Panc1 (cell line): ENCODE data around the gene GRB7. TPM values are rescaled to one million over a fixed set of nuclear protein-coding genes. Genes with fewer than 3 reads are reported as not detected.

ENCODE experiments used
- ATAC-seq: fragments of 200-7000 bp; cut with Tn5 transposase; 2 replicates; pipeline ENCODE4 v1.9.1; 2020; ENCODE audit warnings: mild to moderate bottlenecking, moderate library complexity
- BruUV-seq: library from RNA; stranded (reverse); fragments of 400-500 nt; replicated peaks from 2 replicates; lab custom pipeline; 2021; lab: Mats Ljungman, UMichigan
- CTCF ChIA-PET: fragments of 300-600 bp; sonication (Branson Sonifier 250); formaldehyde crosslinking; loops from one replicate; lab custom pipeline; 2022; ENCODE audit warnings: antibody characterized with exemption; lab: Charles Lee
- POLR2A ChIA-PET: fragments of 300-600 bp; sonication (Branson Sonifier 250); formaldehyde crosslinking; loops from one replicate; lab custom pipeline; 2022; ENCODE audit warnings: antibody characterized with exemption; lab: Charles Lee
- DNase-seq: peaks from one replicate; pipeline ENCODE4 v3.0.0-alpha.2; 2010; ENCODE audit warnings: low read depth, low spot score
- H3K27ac ChIP-seq: 2 replicates; pipeline ENCODE4 v1.5.1; 2011; ENCODE audit warnings: mild to moderate bottlenecking, low read length, inconsistent platforms
- H3K27me3 ChIP-seq: fragments of 200-500 bp; sonication (Bioruptor generic); 2 replicates; pipeline ENCODE4 v1.6.0; 2014; ENCODE audit warnings: low read length, inconsistent platforms; ENCODE audit not compliant: control insufficient read depth, insufficient read depth
- H3K36me3 ChIP-seq: fragments of 200-500 bp; sonication (Bioruptor generic); 2 replicates; pipeline ENCODE4 v1.5.1; 2014; ENCODE audit warnings: inconsistent platforms, mild to moderate bottlenecking, low read length, moderate library complexity; ENCODE audit not compliant: control insufficient read depth, insufficient read depth
- H3K4me1 ChIP-seq: 2 replicates; pipeline ENCODE4 v1.5.1; 2011; ENCODE audit warnings: inconsistent platforms, mild to moderate bottlenecking, low read length, moderate library complexity; ENCODE audit not compliant: control insufficient read depth, insufficient read depth
- H3K4me3 ChIP-seq, 2 experiments: 2 replicates each; pipeline ENCODE4 v1.5.1; 2011 to 2012; ENCODE audit warnings: low read depth in 2 of 2, low read length in 2 of 2, mild to moderate bottlenecking in 2 of 2, inconsistent platforms in 1 of 2, moderate library complexity in 1 of 2
- H3K9me3 ChIP-seq: fragments of 200-500 bp; sonication (Bioruptor generic); 2 replicates; pipeline ENCODE4 v1.5.1; 2014; ENCODE audit warnings: low read depth, mild to moderate bottlenecking, inconsistent platforms, low read length, moderate library complexity; ENCODE audit not compliant: control insufficient read depth, insufficient read depth
- CTCF ChIP-seq: fragments of 450-650 bp; IDR thresholded peaks from 2 replicates; pipeline ENCODE4 v1.5.1; 2017; ENCODE audit warnings: mild to moderate bottlenecking
- POLR2AphosphoS5 ChIP-seq: IDR thresholded peaks from 2 replicates; pipeline ENCODE4 v1.6.1; 2012; ENCODE audit warnings: mild to moderate bottlenecking, low read depth, low read length, moderate library complexity
- REST ChIP-seq, 2 experiments: IDR thresholded peaks; 2 replicates each; pipeline ENCODE4 v1.6.1; 2011 to 2012; ENCODE audit warnings: low read depth in 2 of 2, control low read depth in 1 of 2, low read length in 1 of 2, mild to moderate bottlenecking in 1 of 2, moderate library complexity in 1 of 2; ENCODE audit not compliant: insufficient read depth in 1 of 2
- SIN3A ChIP-seq: IDR thresholded peaks from 2 replicates; pipeline ENCODE4 v1.6.1; 2012; ENCODE audit warnings: low read depth, mild to moderate bottlenecking, low read length, moderate library complexity, borderline replicate concordance; ENCODE audit not compliant: insufficient read depth
- TCF7L2 ChIP-seq: IDR thresholded peaks from 2 replicates; pipeline ENCODE4 v1.6.1; 2011; ENCODE audit warnings: mild to moderate bottlenecking, low read depth, low read length, inconsistent platforms
- in situ Hi-C: cut with HindIII; loops from 2 replicates; pipeline ENCODE4 v1.10.0; 2016; ENCODE audit warnings: low sequenced_read_pairs, low pct_unique_long_range_greater_than_20kb
- intact Hi-C: fragments of 100-400 bp; cut with micrococcal nuclease; formaldehyde crosslinking; loops from one replicate; pipeline ENCODE4 v1.10.0; 2022; ENCODE audit not compliant: unreplicated experiment
- total RNA-seq: library from RNA; stranded (reverse); gene quantifications from one replicate; pipeline ENCODE4 v1.2.1, GENCODE V29; 2021; ENCODE audit not compliant: unreplicated experiment

GRB7 gene
- total RNA-seq, 1 experiment from 2014 or later, result 2.8 TPM

- intact Hi-C loops (loop anchor here (5.0 kb wide), 1 partner anchor 127 kb away; the partner anchor contains the start of gene PPP1R1B), in situ Hi-C loops (no loop called here)
- Histone ChIP-seq H3K9me3 (no peaks in the 10 kb centered on the region), H3K4me3 (peak overlapping the region; percentile 58 to 68), H3K4me1 (peaks cover 9% of the 10 kb centered on the region; the same call in 1 of the 2 replicates), H3K27me3 (no peaks in the 10 kb centered on the region; the same call in 1 of the 2 replicates), H3K36me3 (no peaks in the 10 kb centered on the region), H3K27ac (peak overlapping the region; percentile 80)
- ChIA-PET CTCF (no interaction called here), POLR2A (interaction anchor here (0.6 kb wide), 1 partner anchor 1171 kb away, joined by 3 read pairs; no protein-coding TSS in a partner anchor)
- BruUV-seq, result no TSS peak
- DNase-seq (peak; percentile 35), ATAC-seq (peak; percentile 95)
- TF ChIP-seq REST (IDR thresholded peaks at IDR 0.05; ENCODE audit: insufficient read depth in 1 of 2, low read depth in 2 of 2, low read length in 1 of 2) (no peak), TCF7L2 (peak; percentile 53; the same call in 1 of the 2 replicates), SIN3A (peak; percentile 73; the same call in 1 of the 2 replicates), POLR2AphosphoS5 (peak; percentile 66), CTCF (peak; percentile 97)
Measured at GRCh38 chr17:39754161-39754957, 16.6 kb downstream of the GRB7 start.

- Histone ChIP-seq H3K4me3 (peak overlapping the region; percentile 58 to 68), H3K36me3 (no peaks in the 10 kb centered on the region), H3K9me3 (no peaks in the 10 kb centered on the region), H3K27me3 (no peaks in the 10 kb centered on the region; the same call in 1 of the 2 replicates), H3K27ac (peak overlapping the region; percentile 80), H3K4me1 (peaks cover 9% of the 10 kb centered on the region; the same call in 1 of the 2 replicates)
- in situ Hi-C loops, result no loop called here
- no TSS peak for BruUV-seq
- POLR2A ChIA-PET, result interaction anchor here (0.6 kb wide), 1 partner anchor 1170 kb away, joined by 3 read pairs; no protein-coding TSS in a partner anchor
- ATAC-seq, result no peak
- intact Hi-C loops, result loop anchor here (5.0 kb wide), 1 partner anchor 128 kb away; the partner anchor contains the start of gene PPP1R1B
- TF ChIP-seq TCF7L2 (no peak), SIN3A (no peak), REST (IDR thresholded peaks at IDR 0.05; ENCODE audit: insufficient read depth in 1 of 2, low read depth in 2 of 2, low read length in 1 of 2) (no peak), POLR2AphosphoS5 (no peak), CTCF (no peak)
- CTCF ChIA-PET, result interaction anchor here (0.6 kb wide), 1 partner anchor 266 kb away, joined by 3 read pairs; no protein-coding TSS in a partner anchor
- DNase-seq, result no peak
Measured at GRCh38 chr17:39754958-39755553, 17.3 kb downstream of the GRB7 start.
